ENCODE measurements around the gene OR2G3. TPM values are rescaled to one million over a fixed set of nuclear protein-coding genes. Genes with fewer than 3 reads are reported as not detected.

OR2G3 gene
- total RNA-seq, 1 donor from 2014 or later: not detected

GRCh38 chr1:247576514-247576913, 28.9 kb upstream of the OR2G3 start:
- Histone ChIP-seq H3K36me3 (ENCODE audit: control insufficient read depth, insufficient read depth, low read length) (no peaks in the 10 kb centered on the region), H3K27me3 (ENCODE audit: control insufficient read depth, insufficient read depth, low read length) (no peaks in the 10 kb centered on the region), H3K4me3 (ENCODE audit: low read depth, low read length) (no peak overlapping the region)
- FAIRE-seq: no peak
- peak; percentile 1 for DNase-seq (ENCODE audit: low read depth)
- peak; percentile 2 for TF ChIP-seq CTCF (IDR thresholded peaks at IDR 0.05; ENCODE audit: insufficient read depth, low read length, severe bottlenecking)

GRCh38 chr1:247578946-247579460, 26.4 kb upstream of the OR2G3 start:
- TF ChIP-seq CTCF (IDR thresholded peaks at IDR 0.05; ENCODE audit: insufficient read depth, low read length, severe bottlenecking): no peak
- Histone ChIP-seq H3K27me3 (ENCODE audit: control insufficient read depth, insufficient read depth, low read length) (no peaks in the 10 kb centered on the region), H3K36me3 (ENCODE audit: control insufficient read depth, insufficient read depth, low read length) (no peaks in the 10 kb centered on the region), H3K4me3 (ENCODE audit: low read depth, low read length) (no peak overlapping the region)
- FAIRE-seq (no peak), DNase-seq (ENCODE audit: low read depth) (no peak)

GRCh38 chr1:247588060-247588459, 17.3 kb upstream of the OR2G3 start, which contains the start of gene OR2G2:
Gene OR2G2, plus strand, starts transcription at chr1:247588360. Its CDS starts 0 bp downstream, at chr1:247588360.
- no peak within 1 kb of the TSS for H3K4me3 ChIP-seq (ENCODE audit: low read depth, low read length)
- H3K27me3 ChIP-seq (ENCODE audit: control insufficient read depth, insufficient read depth, low read length): no peaks in the 10 kb centered on the region
- DNase-seq (ENCODE audit: low read depth) (no peak), FAIRE-seq (no peak)
- H3K36me3 ChIP-seq (ENCODE audit: control insufficient read depth, insufficient read depth, low read length): no peaks in the 10 kb centered on the region
- no peak for TF ChIP-seq CTCF (IDR thresholded peaks at IDR 0.05; ENCODE audit: insufficient read depth, low read length, severe bottlenecking)

- Histone ChIP-seq H3K27me3 (ENCODE audit: control insufficient read depth, insufficient read depth, low read length) (no peaks in the 10 kb centered on the region), H3K36me3 (ENCODE audit: control insufficient read depth, insufficient read depth, low read length) (no peaks in the 10 kb centered on the region), H3K4me3 (ENCODE audit: low read depth, low read length) (no peak overlapping the region)
- DNase-seq (ENCODE audit: low read depth) (no peak), FAIRE-seq (no peak)
- no peak for TF ChIP-seq CTCF (IDR thresholded peaks at IDR 0.05; ENCODE audit: insufficient read depth, low read length, severe bottlenecking)
Observed at GRCh38 chr1:247613405-247613804, 8.0 kb downstream of the OR2G3 start.

- no peak for TF ChIP-seq CTCF (IDR thresholded peaks at IDR 0.05; ENCODE audit: insufficient read depth, low read length, severe bottlenecking)
- no peak overlapping the region for H3K4me3 ChIP-seq (ENCODE audit: low read depth, low read length)
- H3K36me3 ChIP-seq (ENCODE audit: control insufficient read depth, insufficient read depth, low read length): no peaks in the 10 kb centered on the region
- DNase-seq (ENCODE audit: low read depth): no peak
- FAIRE-seq: no peak
- no peaks in the 10 kb centered on the region for H3K27me3 ChIP-seq (ENCODE audit: control insufficient read depth, insufficient read depth, low read length)
Observed at GRCh38 chr1:247614625-247615024, 9.2 kb downstream of the OR2G3 start.

GRCh38 chr1:247627951-247628350, 22.6 kb downstream of the OR2G3 start:
- Histone ChIP-seq H3K4me3 (ENCODE audit: low read depth, low read length) (no peak overlapping the region), H3K36me3 (ENCODE audit: control insufficient read depth, insufficient read depth, low read length) (no peaks in the 10 kb centered on the region), H3K27me3 (ENCODE audit: control insufficient read depth, insufficient read depth, low read length) (no peaks in the 10 kb centered on the region)
- DNase-seq (ENCODE audit: low read depth) (no peak), FAIRE-seq (no peak)
- TF ChIP-seq CTCF (IDR thresholded peaks at IDR 0.05; ENCODE audit: insufficient read depth, low read length, severe bottlenecking): no peak
